K562 (cell line): ENCODE measurements around the gene CDC45. TPM values are rescaled to one million over a fixed set of nuclear protein-coding genes. Genes with fewer than 3 reads are reported as not detected.
A peak's percentile ranks its signal among the peaks of the same experiment; 100 is the strongest.

Source experiments
- HEY1 ChIP-seq: fragments of 250-450 bp; sonication (Bioruptor Pico); IDR thresholded peaks from 2 replicates; pipeline ENCODE4 v1.5.0; 2020; ENCODE audit warnings: mild to moderate bottlenecking, moderate library complexity, borderline replicate concordance
- PTBP1 ChIP-seq: fragments of 200-400 bp; formaldehyde crosslinking; IDR thresholded peaks from 2 replicates; pipeline ENCODE4 v1.6.1; 2017; ENCODE audit warnings: low read depth, low read length
- REST ChIP-seq, 2 experiments: fragments of 450-650 bp; formaldehyde crosslinking in 1 of 2; IDR thresholded peaks; 2 replicates each; pipeline versions ENCODE4 v1.4.0 to v1.6.1; 2014 to 2020; ENCODE audit warnings: mild to moderate bottlenecking in 2 of 2, borderline replicate concordance in 1 of 2, low read depth in 1 of 2
- TEAD1 ChIP-seq, 2 experiments: fragments of 450-650 bp in 1 of 2; sonication (generic) in 1 of 2; formaldehyde crosslinking; IDR thresholded peaks; 2 replicates each; pipeline versions ENCODE4 v1.4.0 to v1.8.0; 2020 to 2022; ENCODE audit warnings: mild to moderate bottlenecking in 2 of 2, missing genetic modification reagents in 1 of 2
- ZFPM2 ChIP-seq: fragments of 250-450 bp; sonication (Bioruptor Pico); IDR thresholded peaks from 2 replicates; pipeline ENCODE4 v1.5.1; 2022; ENCODE audit warnings: mild to moderate bottlenecking
- polyA plus RNA-seq, 8 experiments: library from polyadenylated mRNA; depleted of rRNA in 4 of 8; stranded (reverse) in 5 of 8; unstranded in 3 of 8; fragments of >200 nt; fragmentation: Nextera tagmentation in 2 of 8; fragmentation: Illumina TruSeq in 1 of 8; extraction: Ambion mirVana in 2 of 8; extraction: Trizol in 1 of 8; gene quantifications; 2 replicates each; pipeline versions ENCODE4 v1.2.1 to v1.2.3, GENCODE V29; 2011 to 2014; ENCODE audit warnings: inconsistent platforms in 1 of 8, missing spikeins in 1 of 8
- total RNA-seq, 7 experiments: library from RNA; depleted of rRNA in 6 of 7; stranded (reverse); fragments of >200 nt in 6 of 7; fragmentation: Illumina TruSeq in 2 of 7; extraction: Trizol in 2 of 7; gene quantifications; 2 replicates each; pipeline versions ENCODE4 v1.2.1 to v1.2.3, GENCODE V29; 2011 to 2021; ENCODE audit warnings: low replicate concordance in 1 of 7
- TF ChIP-seq, protein P1 (sequence below): fragments of 450-650 bp; formaldehyde crosslinking; IDR thresholded peaks from 2 replicates; pipeline ENCODE4 v1.4.0; 2020; ENCODE audit warnings: mild to moderate bottlenecking, moderate library complexity

Gene CDC45
- total and polyA plus RNA-seq, 9 of the 15 experiments (the other 6 are each of a cell fraction or from before 2014, with no cell fraction given), result 251 to 580 (median 410) TPM

- peak; percentile 21; the same call in 1 of the 2 replicates for TF ChIP-seq REST (IDR thresholded peaks at IDR 0.05; ENCODE audit: borderline replicate concordance)
- no peak for TF ChIP-seq REST (CRISPR knock-in tag; IDR thresholded peaks at IDR 0.05; ENCODE audit: low read depth)
- TF ChIP-seq PTBP1, result no peak
- 0 out of 4 replicates have a peak, but pooled peaks of 1 of the 2 experiments have one; percentile 27 for TF ChIP-seq TEAD1 (CRISPR knock-in tag; IDR thresholded peaks at IDR 0.05)
- peak; percentile 84 for TF ChIP-seq HEY1
- TF ChIP-seq, protein P1, sequence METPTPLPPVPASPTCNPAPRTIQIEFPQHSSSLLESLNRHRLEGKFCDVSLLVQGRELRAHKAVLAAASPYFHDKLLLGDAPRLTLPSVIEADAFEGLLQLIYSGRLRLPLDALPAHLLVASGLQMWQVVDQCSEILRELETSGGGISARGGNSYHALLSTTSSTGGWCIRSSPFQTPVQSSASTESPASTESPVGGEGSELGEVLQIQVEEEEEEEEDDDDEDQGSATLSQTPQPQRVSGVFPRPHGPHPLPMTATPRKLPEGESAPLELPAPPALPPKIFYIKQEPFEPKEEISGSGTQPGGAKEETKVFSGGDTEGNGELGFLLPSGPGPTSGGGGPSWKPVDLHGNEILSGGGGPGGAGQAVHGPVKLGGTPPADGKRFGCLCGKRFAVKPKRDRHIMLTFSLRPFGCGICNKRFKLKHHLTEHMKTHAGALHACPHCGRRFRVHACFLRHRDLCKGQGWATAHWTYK (CRISPR knock-in tag), result 0 out of 2 replicates have a peak, but pooled peaks have one; percentile 24
- no peak for TF ChIP-seq ZFPM2 (CRISPR knock-in tag)
Observed at GRCh38 chr22:19463491-19464469, 15.9 kb upstream of the CDC45 start (continued).
